RCC 7860 (cell line): ENCODE measurements around the gene SALL3.

Source experiments
- DNase-seq: peaks from one replicate; pipeline ENCODE4 v3.0.0-alpha.2; 2015; ENCODE audit warnings: low spot score
- FAIRE-seq: peaks from 2 replicates; lab custom pipeline; 2012; peaks lifted over from hg19 to GRCh38; lab: Jason Lieb, UNC

Gene SALL3

DNA sequence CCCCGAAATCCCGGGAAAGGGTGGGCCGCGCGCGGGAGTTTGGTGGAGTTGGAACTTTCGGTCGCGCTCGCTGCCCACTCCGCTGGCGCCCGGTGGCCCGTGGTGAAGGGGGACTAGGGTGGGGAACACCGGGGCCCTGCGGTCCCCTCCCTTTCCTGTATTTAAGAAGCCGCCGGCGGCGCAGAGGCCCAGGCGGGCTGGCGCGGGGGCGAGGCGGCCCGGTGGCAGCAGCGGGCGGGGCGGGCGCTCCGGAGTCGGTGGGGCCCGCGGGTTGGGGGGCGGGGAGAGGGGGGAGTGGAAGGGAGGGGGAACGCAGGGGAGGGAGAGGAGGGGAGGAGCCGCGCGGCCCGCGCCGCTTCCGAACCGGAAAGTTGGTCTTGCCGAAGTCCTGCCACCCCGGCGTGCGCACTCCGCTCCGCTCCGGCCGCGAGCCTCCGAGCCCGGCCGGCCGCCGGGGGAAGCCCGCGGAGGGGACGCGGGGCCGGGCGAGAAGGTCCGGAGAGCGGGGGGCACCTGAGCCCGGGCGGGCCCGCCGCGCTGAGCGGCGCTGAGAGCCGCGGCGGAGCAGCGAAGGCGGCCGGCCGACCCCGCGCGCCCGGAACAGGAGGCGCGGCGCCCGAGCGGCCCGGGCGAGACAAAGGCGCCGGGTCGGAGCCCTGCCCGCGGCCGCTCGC is 425 bp upstream of the SALL3 start:
- FAIRE-seq (no peak), DNase-seq (no peak)

DNA sequence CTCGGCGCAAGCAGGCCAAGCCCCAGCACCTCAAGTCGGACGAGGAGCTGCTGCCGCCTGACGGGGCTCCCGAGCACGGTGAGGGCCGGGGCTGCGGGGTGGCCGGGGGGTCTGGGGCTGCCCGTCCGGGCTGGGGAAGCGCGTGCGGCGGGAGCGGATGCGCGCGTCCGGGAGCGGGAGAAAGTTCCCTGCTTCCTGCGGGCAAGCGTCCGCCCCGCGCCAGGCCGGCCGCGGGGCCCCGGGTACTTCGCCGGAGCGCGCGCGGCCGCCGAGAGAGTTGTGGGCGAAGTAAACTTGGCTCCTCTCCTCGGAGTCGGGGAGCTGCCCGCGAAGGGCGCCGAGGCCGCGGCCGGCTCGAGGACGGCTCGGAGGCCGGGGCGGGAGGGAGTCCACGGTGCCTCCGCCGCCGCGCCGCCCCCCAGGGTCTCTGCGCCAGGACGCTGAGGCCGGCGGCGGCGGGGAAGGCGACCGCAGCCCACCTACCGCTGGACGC is 707 bp downstream of the SALL3 start:
- FAIRE-seq (no peak), DNase-seq (no peak)

DNA sequence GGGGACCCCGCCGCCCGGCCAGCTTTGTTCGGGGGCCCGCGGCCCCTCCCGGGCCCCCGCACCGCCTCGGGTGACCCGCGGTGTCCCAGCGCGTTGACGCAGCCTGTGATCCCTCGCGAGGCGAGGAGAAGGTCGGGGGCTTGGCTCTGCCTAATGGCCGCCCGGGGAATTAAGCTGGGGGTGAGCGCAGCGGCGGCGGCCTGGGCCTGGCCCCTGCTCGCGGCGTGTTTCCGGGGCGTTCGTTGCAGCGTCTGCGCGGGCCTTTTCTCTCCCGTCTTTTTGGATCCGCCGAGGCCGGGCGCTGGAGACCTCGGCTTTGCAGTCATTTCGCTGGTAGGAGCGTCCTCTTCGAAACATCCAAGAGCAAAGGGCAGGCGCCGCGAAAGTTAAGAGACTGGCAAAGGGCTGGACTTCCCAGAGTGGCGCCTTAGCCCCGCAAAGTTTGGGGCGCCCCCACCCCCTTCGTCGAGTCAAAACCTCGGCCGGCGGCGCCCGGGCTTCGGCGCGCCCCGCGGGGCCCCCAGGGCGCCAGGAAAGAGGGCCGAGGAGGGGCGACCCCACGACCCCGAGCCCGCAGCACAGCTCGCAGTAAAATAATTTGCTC is 1.3 kb downstream of the SALL3 start:
- FAIRE-seq: no peak
- DNase-seq: no peak

DNA sequence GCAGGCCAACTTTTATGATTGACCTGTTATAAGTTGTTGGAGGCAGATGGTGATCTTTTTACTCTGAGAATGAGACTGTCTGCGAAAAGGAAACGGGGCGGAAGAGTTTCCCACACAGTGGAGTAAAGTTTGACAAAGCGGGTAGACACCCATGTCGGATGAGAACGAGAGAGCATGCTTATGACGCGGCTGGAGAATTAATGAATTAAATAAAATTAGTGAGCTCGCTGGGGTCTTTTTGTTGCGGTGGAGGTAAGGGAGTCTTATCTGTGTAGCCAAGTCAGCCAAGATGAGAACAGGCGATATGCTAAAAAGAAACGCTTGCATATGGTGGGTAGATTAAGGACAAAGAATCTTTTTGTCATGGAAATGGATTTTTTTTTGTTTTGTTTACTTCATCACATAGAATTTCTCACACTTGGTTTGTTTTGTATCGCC is 1.8 kb downstream of the SALL3 start:
- DNase-seq: no peak
- FAIRE-seq: no peak

DNA sequence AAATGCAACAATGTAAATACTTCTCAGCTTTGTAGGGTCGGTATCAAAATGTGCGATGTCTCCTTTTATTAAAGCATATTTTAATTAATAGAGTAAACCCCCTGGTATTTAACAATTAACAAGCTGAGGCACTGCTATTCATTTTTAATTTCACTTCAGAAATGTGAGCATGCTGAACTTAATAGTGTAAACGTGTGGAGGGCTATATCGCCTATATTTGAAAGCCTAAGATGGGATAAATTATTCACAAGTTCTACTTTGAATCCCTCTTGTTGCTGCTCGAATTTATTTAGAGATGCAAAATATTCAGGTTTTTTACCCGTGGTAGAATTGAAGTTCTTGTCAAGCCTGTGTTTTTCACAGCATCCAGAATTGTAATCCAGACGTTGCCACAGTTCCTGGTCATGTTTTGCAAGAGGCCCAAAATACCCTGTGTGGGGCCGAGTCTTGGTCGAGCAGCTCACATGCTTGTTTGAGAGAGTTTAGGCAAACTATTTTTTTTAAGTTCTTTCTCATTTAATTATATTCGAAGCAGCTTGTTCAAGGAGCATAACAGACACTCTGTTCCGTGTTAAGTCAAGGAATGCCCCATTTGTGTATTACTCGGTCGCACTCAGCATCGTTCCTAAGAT is 2.5 kb downstream of the SALL3 start:
- FAIRE-seq: no peak
- no peak for DNase-seq

DNA sequence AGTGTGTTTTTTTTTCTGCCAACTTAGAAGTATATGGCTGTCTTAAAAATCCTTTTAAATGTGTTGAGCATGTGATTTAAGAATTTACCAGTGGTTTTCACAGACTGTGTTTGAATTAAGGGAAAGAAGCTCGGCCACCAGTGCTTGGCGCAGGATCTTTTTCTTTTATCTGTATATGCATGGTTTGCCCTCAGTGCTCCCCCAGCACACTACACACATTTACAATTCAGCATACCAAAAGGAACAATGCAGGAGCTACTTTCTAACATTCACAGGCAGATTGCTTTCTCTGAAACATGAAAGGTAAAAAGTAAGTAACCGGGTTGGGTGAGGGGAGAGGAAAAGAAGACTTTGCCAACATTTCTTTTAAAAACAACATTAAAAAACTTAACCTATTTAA is 3.9 kb downstream of the SALL3 start:
- no peak for DNase-seq
- no peak for FAIRE-seq

DNA sequence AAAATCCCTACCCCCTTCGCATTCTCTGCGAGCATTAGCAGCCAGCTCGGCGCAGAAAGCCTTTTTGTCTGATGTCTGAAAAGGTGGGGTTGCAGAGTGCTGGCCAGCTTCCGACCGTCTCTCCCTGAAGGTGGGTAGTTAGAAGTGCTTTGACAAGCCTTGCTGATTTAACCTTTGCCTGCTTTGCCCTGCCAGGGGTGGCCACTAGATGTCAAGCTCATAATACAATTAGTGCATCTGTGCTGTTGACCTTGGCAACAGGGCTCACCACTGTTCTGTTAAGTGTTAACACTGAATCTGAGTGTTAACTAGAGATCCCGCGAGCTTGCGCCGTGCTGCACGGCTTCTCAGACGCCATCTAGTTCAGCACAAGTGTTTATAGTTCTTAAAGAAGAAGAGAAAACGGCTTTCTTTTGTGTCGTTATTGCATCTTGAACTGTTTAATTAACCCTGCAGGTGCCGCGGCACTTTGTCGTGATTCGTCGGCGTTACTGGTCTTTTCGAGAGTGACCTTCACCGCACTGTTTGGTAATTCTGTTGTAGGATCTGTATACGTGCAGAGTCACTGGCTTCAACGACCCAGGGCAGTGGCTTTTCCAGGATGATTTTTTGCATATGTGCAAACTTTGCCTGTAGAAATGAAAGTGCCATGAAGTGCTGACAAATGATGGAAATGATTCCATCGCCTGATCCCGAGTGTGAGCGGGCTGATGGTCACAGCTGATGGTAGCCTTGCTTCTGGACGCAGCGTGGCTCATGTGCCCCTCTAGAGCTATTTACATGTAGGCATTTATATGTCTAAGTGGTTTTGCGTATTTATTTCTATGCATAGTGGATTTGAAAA is 5.5 kb downstream of the SALL3 start:
- no peak for FAIRE-seq

DNA sequence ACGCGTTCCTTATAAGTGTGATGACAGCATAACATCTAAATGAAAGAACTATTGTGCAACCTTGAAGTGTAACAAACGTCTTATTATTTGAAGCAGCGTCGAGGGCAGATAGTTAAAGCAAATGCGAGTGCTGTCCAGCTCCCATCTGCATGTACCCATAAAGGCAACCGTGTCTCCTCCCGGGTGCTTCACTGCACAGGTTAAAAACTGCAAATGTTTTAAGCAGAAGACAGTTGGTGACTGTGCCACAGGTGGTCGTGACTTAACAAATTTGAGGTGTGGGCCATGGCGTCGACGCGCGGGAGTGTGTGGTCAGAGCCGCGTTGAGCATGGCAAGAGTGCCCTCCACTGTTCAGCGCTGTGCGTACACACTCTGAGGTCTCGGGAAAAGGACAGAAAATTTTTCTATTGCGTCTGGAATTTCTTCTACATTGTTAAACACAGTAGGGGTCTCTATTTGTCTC is 6.4 kb downstream of the SALL3 start:
- DNase-seq: no peak
- no peak for FAIRE-seq

More for the DNA sequence above, 5.5 kb downstream of the SALL3 start:
- no peak for DNase-seq

DNA sequence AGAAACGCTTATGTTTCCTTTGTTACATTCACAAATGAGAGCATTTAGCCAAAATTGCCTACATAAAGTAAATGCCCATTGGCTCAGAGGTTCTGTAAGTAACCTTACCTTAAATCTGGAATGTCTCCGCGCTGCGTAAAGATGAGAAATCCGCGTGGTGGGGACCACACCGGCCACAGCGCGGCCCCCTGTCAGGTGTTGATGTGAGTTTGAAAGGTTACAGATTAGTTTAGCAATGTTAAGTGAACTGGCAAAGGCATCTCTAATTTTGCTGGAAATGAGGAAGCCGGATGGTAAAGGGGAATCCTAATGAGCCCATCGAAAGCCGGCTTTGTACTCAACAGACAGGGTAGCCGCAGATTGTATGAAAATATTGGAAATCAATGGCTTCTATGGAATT is 11.8 kb downstream of the SALL3 start:
- no peak for FAIRE-seq
- DNase-seq: no peak

DNA sequence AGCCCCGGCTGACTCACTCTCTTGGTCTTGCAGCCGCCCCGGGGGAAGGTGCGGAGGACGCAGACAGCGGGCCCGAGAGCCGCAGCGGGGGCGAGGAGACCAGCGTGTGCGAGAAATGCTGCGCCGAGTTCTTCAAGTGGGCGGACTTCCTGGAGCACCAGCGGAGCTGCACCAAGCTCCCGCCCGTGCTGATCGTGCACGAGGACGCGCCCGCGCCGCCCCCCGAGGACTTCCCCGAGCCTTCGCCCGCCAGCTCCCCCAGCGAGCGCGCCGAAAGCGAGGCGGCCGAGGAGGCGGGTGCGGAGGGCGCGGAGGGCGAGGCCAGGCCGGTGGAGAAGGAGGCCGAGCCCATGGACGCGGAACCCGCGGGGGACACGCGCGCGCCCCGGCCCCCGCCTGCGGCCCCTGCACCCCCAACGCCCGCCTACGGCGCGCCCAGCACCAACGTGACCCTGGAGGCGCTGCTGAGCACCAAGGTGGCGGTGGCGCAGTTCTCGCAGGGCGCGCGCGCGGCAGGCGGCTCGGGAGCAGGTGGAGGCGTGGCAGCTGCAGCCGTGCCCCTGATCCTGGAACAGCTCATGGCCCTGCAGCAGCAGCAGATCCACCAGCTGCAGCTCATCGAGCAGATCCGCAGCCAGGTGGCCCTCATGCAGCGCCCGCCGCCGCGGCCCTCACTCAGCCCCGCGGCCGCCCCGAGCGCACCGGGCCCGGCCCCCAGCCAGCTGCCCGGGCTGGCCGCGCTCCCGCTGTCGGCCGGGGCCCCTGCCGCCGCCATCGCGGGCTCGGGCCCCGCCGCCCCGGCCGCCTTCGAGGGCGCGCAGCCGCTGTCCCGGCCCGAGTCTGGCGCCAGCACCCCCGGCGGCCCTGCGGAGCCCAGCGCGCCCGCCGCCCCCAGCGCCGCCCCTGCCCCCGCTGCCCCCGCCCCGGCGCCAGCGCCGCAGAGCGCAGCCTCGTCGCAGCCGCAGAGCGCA is 12.7 kb downstream of the SALL3 start:
- FAIRE-seq (no peak), DNase-seq (no peak)

DNA sequence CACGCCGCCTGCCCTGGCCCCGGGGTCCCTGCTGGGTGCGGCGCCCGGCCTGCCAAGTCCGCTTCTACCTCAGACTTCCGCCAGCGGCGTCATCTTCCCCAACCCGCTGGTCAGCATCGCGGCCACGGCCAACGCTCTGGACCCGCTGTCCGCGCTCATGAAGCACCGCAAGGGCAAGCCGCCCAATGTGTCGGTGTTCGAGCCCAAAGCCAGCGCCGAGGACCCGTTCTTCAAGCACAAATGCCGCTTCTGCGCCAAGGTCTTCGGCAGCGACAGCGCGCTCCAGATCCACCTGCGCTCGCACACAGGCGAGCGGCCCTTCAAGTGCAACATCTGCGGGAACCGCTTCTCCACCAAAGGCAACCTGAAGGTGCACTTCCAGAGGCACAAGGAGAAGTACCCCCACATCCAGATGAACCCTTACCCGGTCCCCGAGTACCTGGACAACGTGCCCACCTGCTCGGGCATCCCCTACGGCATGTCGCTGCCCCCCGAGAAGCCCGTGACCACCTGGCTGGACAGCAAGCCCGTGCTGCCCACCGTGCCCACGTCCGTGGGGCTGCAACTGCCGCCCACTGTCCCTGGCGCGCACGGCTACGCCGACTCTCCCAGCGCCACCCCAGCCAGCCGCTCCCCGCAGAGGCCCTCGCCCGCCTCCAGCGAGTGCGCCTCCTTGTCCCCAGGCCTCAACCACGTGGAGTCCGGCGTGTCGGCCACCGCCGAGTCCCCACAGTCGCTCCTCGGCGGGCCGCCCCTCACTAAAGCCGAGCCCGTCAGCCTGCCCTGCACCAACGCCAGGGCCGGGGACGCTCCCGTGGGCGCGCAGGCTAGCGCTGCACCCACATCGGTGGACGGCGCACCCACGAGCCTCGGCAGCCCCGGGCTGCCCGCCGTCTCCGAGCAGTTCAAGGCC is 13.7 kb downstream of the SALL3 start:
- DNase-seq (no peak), FAIRE-seq (no peak)

DNA sequence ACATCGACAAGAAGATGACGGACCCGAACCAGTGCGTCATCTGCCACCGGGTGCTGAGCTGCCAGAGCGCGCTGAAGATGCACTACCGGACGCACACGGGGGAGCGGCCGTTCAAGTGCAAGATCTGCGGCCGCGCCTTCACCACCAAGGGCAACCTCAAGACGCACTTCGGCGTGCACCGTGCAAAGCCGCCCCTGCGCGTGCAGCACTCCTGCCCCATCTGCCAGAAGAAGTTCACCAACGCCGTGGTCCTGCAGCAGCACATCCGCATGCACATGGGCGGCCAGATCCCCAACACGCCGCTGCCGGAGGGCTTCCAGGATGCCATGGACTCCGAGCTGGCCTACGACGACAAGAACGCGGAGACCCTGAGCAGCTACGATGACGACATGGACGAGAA is 14.4 kb downstream of the SALL3 start:
- no peak for FAIRE-seq

DNA sequence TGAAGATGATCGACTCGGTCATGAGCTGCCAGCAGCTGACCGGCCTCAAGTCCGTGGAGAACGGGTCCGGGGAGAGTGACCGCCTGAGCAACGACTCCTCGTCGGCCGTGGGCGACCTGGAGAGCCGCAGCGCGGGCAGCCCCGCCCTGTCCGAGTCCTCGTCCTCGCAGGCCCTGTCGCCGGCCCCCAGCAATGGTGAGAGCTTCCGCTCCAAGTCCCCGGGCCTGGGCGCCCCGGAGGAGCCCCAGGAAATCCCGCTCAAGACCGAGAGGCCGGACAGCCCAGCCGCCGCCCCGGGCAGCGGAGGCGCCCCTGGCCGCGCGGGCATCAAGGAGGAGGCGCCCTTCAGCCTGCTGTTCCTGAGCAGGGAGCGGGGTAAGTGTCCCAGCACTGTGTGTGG is 14.9 kb downstream of the SALL3 start:
- FAIRE-seq (no peak), DNase-seq (no peak)

More for the DNA sequence above, 14.4 kb downstream of the SALL3 start:
- DNase-seq: no peak

DNA sequence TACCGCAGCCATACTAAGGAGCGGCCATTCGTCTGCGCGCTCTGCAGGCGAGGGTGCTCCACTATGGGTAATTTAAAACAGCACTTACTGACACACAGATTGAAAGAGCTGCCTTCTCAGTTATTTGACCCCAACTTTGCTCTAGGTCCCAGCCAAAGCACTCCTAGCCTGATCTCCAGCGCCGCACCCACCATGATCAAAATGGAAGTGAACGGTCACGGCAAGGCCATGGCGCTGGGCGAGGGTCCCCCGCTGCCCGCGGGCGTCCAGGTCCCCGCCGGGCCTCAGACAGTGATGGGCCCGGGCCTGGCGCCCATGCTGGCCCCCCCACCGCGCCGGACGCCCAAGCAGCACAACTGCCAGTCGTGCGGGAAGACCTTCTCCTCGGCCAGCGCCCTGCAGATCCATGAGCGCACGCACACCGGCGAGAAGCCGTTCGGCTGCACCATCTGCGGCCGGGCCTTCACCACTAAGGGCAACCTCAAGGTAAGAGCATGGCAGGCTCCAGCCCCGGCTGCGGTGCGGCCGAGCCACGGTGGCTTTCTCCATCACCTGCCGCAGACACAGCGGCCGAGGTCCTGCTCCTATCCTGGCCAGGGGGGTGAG is 15.5 kb downstream of the SALL3 start:
- no peak for DNase-seq
- no peak for FAIRE-seq

DNA sequence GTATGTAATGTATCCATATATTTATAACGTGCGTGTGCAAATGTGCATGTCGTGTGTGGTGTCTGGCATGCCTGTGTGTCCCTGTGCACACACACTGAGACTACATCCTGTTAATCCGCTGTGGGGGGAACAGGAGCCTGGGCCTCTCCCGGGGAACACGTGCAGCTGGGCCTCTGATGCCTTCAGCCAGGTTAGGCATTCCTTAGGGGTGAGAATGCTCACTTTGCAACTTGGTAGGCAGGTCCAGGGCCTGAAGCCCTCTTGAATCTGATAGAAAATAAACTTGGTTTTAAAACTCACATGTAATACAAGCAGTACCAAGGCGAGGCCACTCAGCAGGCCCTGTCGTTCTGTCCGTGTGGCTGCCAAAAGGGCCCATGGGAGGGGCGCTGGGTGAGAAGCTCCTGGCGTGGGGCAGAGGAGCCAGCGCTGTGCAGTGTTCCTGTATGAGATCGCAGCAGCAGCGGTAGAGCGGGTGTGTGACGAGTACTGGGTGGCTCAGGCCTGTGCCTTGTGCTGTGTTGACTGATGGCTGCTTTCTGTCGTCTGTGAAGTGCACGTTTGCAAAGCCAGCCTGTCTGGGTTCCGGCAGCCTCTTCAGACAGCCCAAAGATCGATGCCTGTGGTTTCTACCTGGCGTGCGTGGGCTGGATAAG is 16.2 kb downstream of the SALL3 start:
- DNase-seq: no peak
- no peak for FAIRE-seq

DNA sequence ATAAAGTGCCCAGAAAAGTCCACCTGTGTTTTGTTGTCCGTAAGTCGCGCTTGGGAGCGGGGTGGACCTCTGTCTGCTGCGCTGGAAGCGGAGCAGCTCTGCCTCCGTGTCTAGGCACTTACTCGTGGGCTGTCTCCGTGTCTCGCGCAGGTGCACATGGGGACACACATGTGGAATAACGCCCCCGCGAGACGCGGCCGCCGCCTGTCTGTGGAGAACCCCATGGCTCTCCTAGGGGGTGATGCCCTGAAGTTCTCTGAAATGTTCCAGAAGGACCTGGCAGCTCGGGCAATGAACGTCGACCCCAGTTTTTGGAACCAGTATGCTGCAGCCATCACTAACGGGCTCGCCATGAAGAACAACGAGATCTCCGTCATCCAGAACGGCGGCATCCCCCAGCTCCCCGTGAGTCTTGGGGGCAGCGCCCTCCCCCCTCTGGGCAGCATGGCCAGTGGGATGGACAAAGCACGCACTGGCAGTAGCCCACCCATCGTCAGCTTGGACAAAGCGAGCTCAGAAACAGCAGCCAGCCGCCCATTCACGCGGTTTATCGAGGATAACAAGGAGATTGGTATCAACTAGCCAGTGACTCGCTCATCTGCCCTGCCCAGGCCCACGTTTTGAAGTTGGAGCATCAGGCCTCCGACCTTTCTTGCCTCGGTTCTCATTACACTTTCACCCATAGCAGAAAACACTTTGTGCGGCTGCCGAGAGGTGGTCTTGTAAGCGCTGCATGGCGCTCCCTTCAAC is 17.3 kb downstream of the SALL3 start:
- FAIRE-seq (no peak), DNase-seq (no peak)

DNA sequence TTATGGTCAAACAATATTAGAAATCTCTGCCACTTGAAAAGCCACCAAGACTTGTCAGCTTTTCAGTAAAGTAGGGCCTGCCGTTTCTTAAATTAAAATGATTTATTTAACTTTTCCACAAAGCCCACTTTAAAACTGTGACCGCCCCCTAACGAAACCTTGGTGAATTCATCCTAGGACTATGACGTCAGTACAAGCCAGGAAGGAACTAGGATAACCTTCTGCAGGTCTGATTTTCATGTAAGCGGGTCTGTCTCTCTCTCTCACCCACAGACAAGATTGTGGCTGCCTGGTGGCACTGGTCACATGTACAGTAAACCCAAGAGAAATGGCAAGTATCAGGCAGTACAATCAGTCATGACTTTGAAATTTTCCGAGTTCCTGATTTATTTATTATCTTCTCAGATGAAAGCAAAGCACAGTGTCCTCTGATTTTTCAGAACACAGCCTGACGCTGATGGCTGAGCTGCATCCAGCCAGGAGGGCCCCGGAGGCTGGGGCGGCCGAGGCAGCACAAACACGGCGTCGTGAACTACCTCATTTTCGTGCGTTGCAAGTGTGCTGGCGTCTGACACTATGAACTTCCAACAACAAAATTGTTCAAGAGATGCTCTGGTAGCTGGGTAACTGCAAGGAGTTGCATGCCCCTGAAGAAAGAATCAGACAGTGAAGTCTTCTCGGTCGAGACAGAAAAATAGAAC is 18.9 kb downstream of the SALL3 start:
- DNase-seq (no peak), FAIRE-seq (no peak)
